GM12891 (cell line): Measurements from ENCODE around the gene MAP4K3.
"Not testable (repeated sequence)": the region's sequence is repeated elsewhere in the genome, so short reads cannot be mapped to it uniquely, and the experiment has no call there.

ENCODE experiments used
- POLR2A ChIP-seq: IDR thresholded peaks from 2 replicates; pipeline ENCODE4 v1.6.1; 2011; ENCODE audit warnings: low read depth, low read length, control low read depth
- POLR2AphosphoS5 ChIP-seq: IDR thresholded peaks from 2 replicates; pipeline ENCODE4 v1.6.1; 2011; ENCODE audit warnings: low read depth, low read length, control low read depth
- SPI1 ChIP-seq: IDR thresholded peaks from 2 replicates; pipeline ENCODE4 v1.6.1; 2011; ENCODE audit warnings: low read depth, low read length, control low read depth
- TAF1 ChIP-seq: IDR thresholded peaks from 2 replicates; pipeline ENCODE4 v1.6.1; 2011; ENCODE audit warnings: low read depth, low read length, control low read depth

GRCh38 chr2:39384071-39384470 is 53.0 kb downstream of the MAP4K3 start:
- not testable (repeated sequence) for TF ChIP-seq TAF1, POLR2AphosphoS5, POLR2A, SPI1
